Hepatocyte (in vitro differentiated cells): ENCODE results near the gene SNCG. TPM values are rescaled to one million over a fixed set of nuclear protein-coding genes. Genes with fewer than 3 reads are reported as not detected.
A peak's percentile ranks its signal among the peaks of the same experiment; 100 is the strongest.

Experiments
- DNase-seq: peaks from one replicate; pipeline ENCODE4 v3.0.0-alpha.2; 2016; ENCODE audit warnings: low spot score
- H2AFZ ChIP-seq: fragments of 200-600 bp; sonication (generic); 2 replicates; pipeline ENCODE4 v1.6.0; 2016; ENCODE audit warnings: antibody characterized with exemption, mild to moderate bottlenecking
- H3K27ac ChIP-seq: fragments of 200-600 bp; sonication (generic); 2 replicates; pipeline ENCODE4 v1.5.1; 2016; ENCODE audit warnings: mild to moderate bottlenecking
- H3K27me3 ChIP-seq: fragments of 200-600 bp; sonication (generic); 2 replicates; pipeline ENCODE4 v1.6.1; 2016
- H3K36me3 ChIP-seq: fragments of 200-600 bp; sonication (generic); replicated peaks from 2 replicates; pipeline ENCODE4 v1.5.1; 2016; ENCODE audit warnings: low read depth; ENCODE audit not compliant: insufficient read depth
- H3K4me1 ChIP-seq: fragments of 200-600 bp; sonication (generic); 2 replicates; pipeline ENCODE4 v1.5.1; 2016; ENCODE audit warnings: mild to moderate bottlenecking, moderate library complexity; ENCODE audit not compliant: insufficient read depth
- H3K4me2 ChIP-seq: fragments of 200-600 bp; sonication (generic); 2 replicates; pipeline ENCODE4 v1.6.0; 2016
- H3K4me3 ChIP-seq: fragments of 200-600 bp; sonication (generic); 2 replicates; pipeline ENCODE4 v1.5.1; 2016; ENCODE audit warnings: mild to moderate bottlenecking
- H3K79me2 ChIP-seq: fragments of 200-600 bp; sonication (generic); 2 replicates; pipeline ENCODE4 v1.6.0; 2017; ENCODE audit warnings: mild to moderate bottlenecking
- H3K9me2 ChIP-seq: fragments of 200-600 bp; sonication (generic); replicated peaks from 2 replicates; pipeline ENCODE4 v1.6.0; 2017; ENCODE audit warnings: mild to moderate bottlenecking; ENCODE audit not compliant: insufficient read depth
- H3K9me3 ChIP-seq: fragments of 200-600 bp; sonication (generic); 2 replicates; pipeline ENCODE4 v1.5.1; 2016; ENCODE audit warnings: low read depth, mild to moderate bottlenecking
- H4K20me1 ChIP-seq: fragments of 200-600 bp; sonication (generic); 2 replicates; pipeline ENCODE4 v1.6.0; 2016; ENCODE audit warnings: mild to moderate bottlenecking; ENCODE audit not compliant: insufficient read depth, poor library complexity, severe bottlenecking
- EZH2 ChIP-seq: fragments of 200-600 bp; sonication (generic); IDR thresholded peaks from 2 replicates; pipeline ENCODE4 v1.6.1; 2016; ENCODE audit warnings: antibody characterized with exemption, mild to moderate bottlenecking, borderline replicate concordance
- EZH2phosphoT487 ChIP-seq: fragments of 200-600 bp; sonication (generic); IDR thresholded peaks from one replicate; pipeline ENCODE4 v1.6.1; 2018; ENCODE audit warnings: antibody characterized with exemption, mild to moderate bottlenecking, low read depth, moderate library complexity; ENCODE audit not compliant: unreplicated experiment, severe bottlenecking
- WGBS: methylation state at CpG from one replicate; pipeline ENCODE4 v1.1.6; 2016; ENCODE audit warnings: low lambda C conversion rate; ENCODE audit errors: missing lambda C conversion rate; 5-methylcytosine and 5-hydroxymethylcytosine counted together
- polyA plus RNA-seq: library from polyadenylated mRNA; unstranded; fragments of >200 nt; fragmentation: Nextera tagmentation; extraction: Ambion mirVana; gene quantifications from 2 replicates; pipeline ENCODE4 v1.2.1, GENCODE V29; 2016
- total RNA-seq: library from RNA; depleted of rRNA; stranded (reverse); fragments of >200 nt; gene quantifications from 2 replicates; pipeline ENCODE4 v1.2.3, GENCODE V29; 2014
- TF ChIP-seq, protein P1 (sequence below): fragments of 200-600 bp; sonication (generic); IDR thresholded peaks from 2 replicates; pipeline ENCODE4 v1.5.1; 2016; ENCODE audit warnings: antibody characterized with exemption, mild to moderate bottlenecking; ENCODE audit not compliant: poor library complexity

SNCG gene
- total and polyA plus RNA-seq, 2 experiments from 2014 or later, result 12.1 to 18.5 TPM

- Histone ChIP-seq H3K36me3 (no peaks in the 10 kb centered on the region), H4K20me1 (no peaks in the 10 kb centered on the region), H3K79me2 (no peaks in the 10 kb centered on the region), H3K9me3 (no peaks in the 10 kb centered on the region), H3K4me1 (peaks cover 33% of the 10 kb centered on the region), H3K4me3 (no peak overlapping the region), H3K27me3 (no peaks in the 10 kb centered on the region), H3K27ac (no peak overlapping the region), H2AFZ (no peak overlapping the region), H3K4me2 (no peak overlapping the region), H3K9me2 (no peaks in the 10 kb centered on the region)
- TF ChIP-seq EZH2 (no peak), EZH2phosphoT487 (no peak)
- TF ChIP-seq, protein P1, sequence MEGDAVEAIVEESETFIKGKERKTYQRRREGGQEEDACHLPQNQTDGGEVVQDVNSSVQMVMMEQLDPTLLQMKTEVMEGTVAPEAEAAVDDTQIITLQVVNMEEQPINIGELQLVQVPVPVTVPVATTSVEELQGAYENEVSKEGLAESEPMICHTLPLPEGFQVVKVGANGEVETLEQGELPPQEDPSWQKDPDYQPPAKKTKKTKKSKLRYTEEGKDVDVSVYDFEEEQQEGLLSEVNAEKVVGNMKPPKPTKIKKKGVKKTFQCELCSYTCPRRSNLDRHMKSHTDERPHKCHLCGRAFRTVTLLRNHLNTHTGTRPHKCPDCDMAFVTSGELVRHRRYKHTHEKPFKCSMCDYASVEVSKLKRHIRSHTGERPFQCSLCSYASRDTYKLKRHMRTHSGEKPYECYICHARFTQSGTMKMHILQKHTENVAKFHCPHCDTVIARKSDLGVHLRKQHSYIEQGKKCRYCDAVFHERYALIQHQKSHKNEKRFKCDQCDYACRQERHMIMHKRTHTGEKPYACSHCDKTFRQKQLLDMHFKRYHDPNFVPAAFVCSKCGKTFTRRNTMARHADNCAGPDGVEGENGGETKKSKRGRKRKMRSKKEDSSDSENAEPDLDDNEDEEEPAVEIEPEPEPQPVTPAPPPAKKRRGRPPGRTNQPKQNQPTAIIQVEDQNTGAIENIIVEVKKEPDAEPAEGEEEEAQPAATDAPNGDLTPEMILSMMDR, result no peak
- 97% methylated on average over 7 of the region's 7 CpGs for WGBS
- no peak for DNase-seq
Measured at GRCh38 chr10:86967481-86967941, 9.1 kb downstream of the SNCG start.

GRCh38 chr10:86968271-86968993 is 10.0 kb downstream of the SNCG start, which contains the start of gene ADIRF:
TSS of gene ADIRF (plus strand) at chr10:86968482. CDS start at chr10:86968545, 63 bp downstream.
- Histone ChIP-seq H3K4me3 (no peak within 1 kb of the TSS), H3K9me2 (no peaks in the 10 kb centered on the region), H3K36me3 (no peaks in the 10 kb centered on the region), H4K20me1 (no peaks in the 10 kb centered on the region), H3K4me2 (peak within 1 kb of the TSS; percentile 87), H3K79me2 (no peaks in the 10 kb centered on the region), H3K4me1 (peaks cover 33% of the 10 kb centered on the region), H3K27ac (no peak within 1 kb of the TSS), H3K27me3 (no peaks in the 10 kb centered on the region), H2AFZ (no peak within 1 kb of the TSS), H3K9me3 (no peaks in the 10 kb centered on the region)
- peak; percentile 8 for DNase-seq
- WGBS, result 96% methylated on average over 53 of the region's 59 CpGs
- TF ChIP-seq, protein P1, result no peak
- TF ChIP-seq EZH2 (no peak), EZH2phosphoT487 (no peak)

DNA sequence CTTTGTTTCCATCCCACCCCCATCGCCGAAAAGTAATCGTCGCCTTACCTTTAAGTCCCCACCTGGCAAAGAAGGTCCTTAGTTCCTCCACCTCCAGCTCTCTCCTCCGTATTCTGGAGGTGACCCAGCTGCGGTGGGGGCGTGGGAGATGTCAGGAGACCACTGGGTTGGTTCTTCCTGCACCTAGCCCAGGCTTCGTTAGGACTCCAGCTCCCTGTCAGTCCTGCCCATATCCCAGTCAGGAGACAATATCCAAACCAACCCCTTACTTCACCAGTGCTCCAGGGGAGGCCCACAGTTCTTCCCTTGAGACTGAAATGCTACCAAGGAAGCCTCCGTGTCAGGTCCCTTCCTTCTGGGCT is 10.6 kb downstream of the SNCG start:
- H3K27ac ChIP-seq, result no peak overlapping the region
- no peaks in the 10 kb centered on the region for H3K9me3 ChIP-seq
- no peak for DNase-seq
- 96% methylated on average over 9 of the region's 9 CpGs for WGBS
- H3K4me2 ChIP-seq, result no peak overlapping the region
- no peaks in the 10 kb centered on the region for H3K36me3 ChIP-seq
- no peaks in the 10 kb centered on the region for H4K20me1 ChIP-seq
- no peaks in the 10 kb centered on the region for H3K79me2 ChIP-seq
- TF ChIP-seq, protein P1, result no peak
- TF ChIP-seq EZH2 (no peak), EZH2phosphoT487 (no peak)
- H2AFZ ChIP-seq, result no peak overlapping the region
- H3K9me2 ChIP-seq, result no peaks in the 10 kb centered on the region
- H3K4me3 ChIP-seq, result no peak overlapping the region
- H3K4me1 ChIP-seq, result peaks cover 33% of the 10 kb centered on the region
- no peaks in the 10 kb centered on the region for H3K27me3 ChIP-seq
